Psoas muscle (tissue), 8 donors: ENCODE measurements around the gene LRRN2. TPM values are rescaled to one million over a fixed set of nuclear protein-coding genes. Genes with fewer than 3 reads are reported as not detected.

ENCODE experiments used
- ATAC-seq, 4 donors: fragments of 200-7000 bp; cut with Tn5 transposase; one replicate each; pipeline ENCODE4 v1.9.1; 2020; ENCODE audit warnings: moderate library complexity in 3 of 4, mild to moderate bottlenecking in 2 of 4
- DNase-seq, 2 donors: peaks; one replicate each; pipeline ENCODE4 v3.0.0-alpha.2; 2020
- H3K27ac ChIP-seq: fragments of 200-600 bp; one replicate; pipeline ENCODE4 v1.8.0; 2022
- H3K27me3 ChIP-seq, 3 donors: fragments of 200-600 bp in 1 of 3; one replicate each; pipeline versions ENCODE4 v1.6.1 to v1.8.0; 2013 to 2022; ENCODE audit warnings: low read length in 2 of 3, mild to moderate bottlenecking in 2 of 3, moderate library complexity in 1 of 3; ENCODE audit not compliant: insufficient read depth in 3 of 3
- H3K36me3 ChIP-seq, 2 donors: fragments of 200-600 bp in 1 of 2; one replicate each; pipeline versions ENCODE4 v1.6.1 to v1.8.0; 2013 to 2022; ENCODE audit warnings: low read depth in 1 of 2, mild to moderate bottlenecking in 1 of 2, moderate library complexity in 1 of 2; ENCODE audit not compliant: insufficient read depth in 1 of 2
- H3K4me1 ChIP-seq: fragments of 200-600 bp; one replicate; pipeline ENCODE4 v1.8.0; 2022
- H3K4me3 ChIP-seq: fragments of 200-600 bp; one replicate; pipeline ENCODE4 v1.8.0; 2022; ENCODE audit warnings: mild to moderate bottlenecking
- H3K9me3 ChIP-seq: fragments of 200-600 bp; one replicate; pipeline ENCODE4 v1.8.0; 2022
- CTCF ChIP-seq: fragments of 200-600 bp; IDR thresholded peaks from one replicate; pipeline ENCODE4 v1.8.0; 2022; ENCODE audit warnings: antibody characterized with exemption
- WGBS, 3 donors: extraction: QIAGEN DNeasy Blood & Tissue Kit; methylation state at CpG; one replicate each; pipeline versions ENCODE4 v1.1.6 to v1.1.7; 2013; 5-methylcytosine and 5-hydroxymethylcytosine counted together
- intact Hi-C, 2 donors: fragments of 100-400 bp; cut with DNase I; formaldehyde crosslinking; loops; one replicate each; pipeline versions ENCODE4 v1.11.0 to v1.14.2; 2022
- polyA plus RNA-seq, 3 donors: library from polyadenylated mRNA; stranded (reverse); fragments of 200-250 nt; gene quantifications; one replicate each; pipeline ENCODE4 v1.2.3, GENCODE V29; 2013
- total RNA-seq, 4 donors: library from RNA; stranded (reverse); fragmentation: NEBNext Ultra II Directional in 2 of 4; extraction: Animal tissue kit (Norgen Biotek cat#: 25700) in 2 of 4; gene quantifications; one replicate each; pipeline versions ENCODE4 v1.2.1 to v1.2.4, GENCODE V29; 2021 to 2023
- donor health status: healthy with polysubstance abuse.
- donor health status: DM: no; HTN: no; CAD: no; lungs with moderate emphysema.
- donor health status: Bipolar disorder and iron deficiency.
- donor health status: healthy.
- donor health status: DM: yes; HTN: yes; CAD: no.
- donor health status: DM: no; HTN: no; CAD: no.
- donor health status: DM: no; HTN: no; CAD: no.
- donor health status: DM: yes; HTN: yes; CAD: no.

LRRN2 gene
- total and polyA plus RNA-seq, 7 donors = 0.71 to 2.2 (median 0.94) TPM

- no peak for ATAC-seq
- no peaks in the 10 kb centered on the region for H3K4me1 ChIP-seq
- H3K27ac ChIP-seq = no peak overlapping the region
- H3K4me3 ChIP-seq = no peak overlapping the region
- H3K36me3 ChIP-seq = no peaks in the 10 kb centered on the region
- H3K27me3 ChIP-seq = peaks cover 0 to 8% (median 0%) of the 10 kb centered on the region in 3 donors
- DNase-seq = no peak
- WGBS, 3 donors = 88 to 100% (median 90%) methylated on average over 1 of the region's 1 CpG
- TF ChIP-seq CTCF = no peak
- no peaks in the 10 kb centered on the region for H3K9me3 ChIP-seq
- intact Hi-C loops = no loop called here
Observed at GRCh38 chr1:204658295-204658694, 27.2 kb downstream of the LRRN2 start.

DNA sequence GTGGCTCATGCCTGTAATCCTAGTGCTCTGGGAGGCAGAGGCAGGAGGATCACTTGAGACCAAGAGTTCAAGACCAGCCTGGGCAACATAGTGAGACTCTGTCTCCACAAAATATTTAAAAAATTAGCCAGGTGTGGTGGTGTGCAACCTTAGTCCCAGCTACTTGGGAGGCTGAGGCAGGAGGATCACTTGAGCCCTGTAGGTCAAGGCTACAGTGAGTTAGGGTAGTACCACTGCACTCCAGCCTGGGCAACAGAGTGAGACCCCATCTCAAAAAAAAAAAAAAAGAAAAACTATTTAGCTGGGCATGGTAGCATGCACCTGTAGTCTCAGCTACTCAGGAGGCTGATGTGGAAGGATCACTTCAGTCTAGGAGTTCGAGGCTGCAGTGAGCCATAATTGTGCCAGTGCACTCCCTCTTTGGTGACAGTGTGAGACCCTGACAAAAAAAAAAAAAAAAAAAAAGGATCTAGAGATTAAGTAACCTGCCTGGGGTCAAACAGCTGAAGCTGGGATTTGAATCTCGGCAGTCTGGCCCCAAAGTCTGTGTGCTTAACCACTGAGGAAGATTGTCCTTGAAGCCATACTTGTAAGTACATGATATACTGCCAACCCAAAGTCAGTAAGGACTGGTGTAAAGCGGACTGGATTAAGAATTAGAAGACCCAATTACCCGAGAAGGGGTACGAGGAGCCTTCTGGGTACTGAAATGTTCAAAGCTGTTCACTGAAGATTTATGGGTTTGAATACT, 31.8 kb downstream of the LRRN2 start:
- ATAC-seq (no peak), DNase-seq (no peak)
- Histone ChIP-seq H3K9me3 (no peaks in the 10 kb centered on the region), H3K27me3 (peaks cover 0 to 3% (median 0%) of the 10 kb centered on the region in 3 donors), H3K27ac (no peak overlapping the region), H3K36me3 (no peaks in the 10 kb centered on the region), H3K4me3 (no peak overlapping the region), H3K4me1 (no peaks in the 10 kb centered on the region)
- TF ChIP-seq CTCF = no peak
- intact Hi-C loops = no loop called here
- WGBS, 3 donors = 79 to 83% (median 83%) methylated on average over 5 of the region's 5 CpGs

GRCh38 chr1:204652497-204652896, 33.0 kb downstream of the LRRN2 start:
- H3K4me1 ChIP-seq = no peaks in the 10 kb centered on the region
- no peaks in the 10 kb centered on the region for H3K9me3 ChIP-seq
- intact Hi-C loops = no loop called here
- TF ChIP-seq CTCF = no peak
- H3K27me3 ChIP-seq = peaks cover 0 to 3% (median 0%) of the 10 kb centered on the region in 3 donors
- ATAC-seq (no peak), DNase-seq (no peak)
- H3K4me3 ChIP-seq = no peak overlapping the region
- WGBS, 3 donors = 49 to 59% (median 59%) methylated on average over 3 of the region's 3 CpGs
- no peak overlapping the region for H3K27ac ChIP-seq
- H3K36me3 ChIP-seq = no peaks in the 10 kb centered on the region

- H3K27ac ChIP-seq = no peak overlapping the region
- intact Hi-C loops = no loop called here
- H3K4me3 ChIP-seq = no peak overlapping the region
- H3K36me3 ChIP-seq = no peaks in the 10 kb centered on the region
- DNase-seq (no peak), ATAC-seq (no peak)
- 16 to 24% (median 23%) methylated on average over 12 to 14 of the region's 17 CpGs for WGBS, 3 donors
- no peaks in the 10 kb centered on the region for H3K4me1 ChIP-seq
- no peak for TF ChIP-seq CTCF
- peaks cover 0 to 3% (median 0%) of the 10 kb centered on the region in 3 donors for H3K27me3 ChIP-seq
- no peaks in the 10 kb centered on the region for H3K9me3 ChIP-seq
Observed at GRCh38 chr1:204651843-204652421, 33.6 kb downstream of the LRRN2 start.
